NB4 (cell line): Measurements from ENCODE around the gene ANKRD2.

ENCODE experiments used
- MYC ChIP-seq: IDR thresholded peaks from 2 replicates; pipeline ENCODE4 v1.6.1; 2011; ENCODE audit warnings: low read depth, low read length
- TF ChIP-seq, protein P1 (sequence below): IDR thresholded peaks from one replicate; pipeline ENCODE4 v1.5.1; 2012; ENCODE audit warnings: low read depth, low read length

GRCh38 chr10:97585439-97585811 lies 12.8 kb downstream of the ANKRD2 start:
- no peak for TF ChIP-seq MYC
- TF ChIP-seq, protein P1, sequence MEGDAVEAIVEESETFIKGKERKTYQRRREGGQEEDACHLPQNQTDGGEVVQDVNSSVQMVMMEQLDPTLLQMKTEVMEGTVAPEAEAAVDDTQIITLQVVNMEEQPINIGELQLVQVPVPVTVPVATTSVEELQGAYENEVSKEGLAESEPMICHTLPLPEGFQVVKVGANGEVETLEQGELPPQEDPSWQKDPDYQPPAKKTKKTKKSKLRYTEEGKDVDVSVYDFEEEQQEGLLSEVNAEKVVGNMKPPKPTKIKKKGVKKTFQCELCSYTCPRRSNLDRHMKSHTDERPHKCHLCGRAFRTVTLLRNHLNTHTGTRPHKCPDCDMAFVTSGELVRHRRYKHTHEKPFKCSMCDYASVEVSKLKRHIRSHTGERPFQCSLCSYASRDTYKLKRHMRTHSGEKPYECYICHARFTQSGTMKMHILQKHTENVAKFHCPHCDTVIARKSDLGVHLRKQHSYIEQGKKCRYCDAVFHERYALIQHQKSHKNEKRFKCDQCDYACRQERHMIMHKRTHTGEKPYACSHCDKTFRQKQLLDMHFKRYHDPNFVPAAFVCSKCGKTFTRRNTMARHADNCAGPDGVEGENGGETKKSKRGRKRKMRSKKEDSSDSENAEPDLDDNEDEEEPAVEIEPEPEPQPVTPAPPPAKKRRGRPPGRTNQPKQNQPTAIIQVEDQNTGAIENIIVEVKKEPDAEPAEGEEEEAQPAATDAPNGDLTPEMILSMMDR, result no peak
